Neural progenitor cell (in vitro differentiated cells): ENCODE results near the gene MYOZ3. TPM values are rescaled to one million over a fixed set of nuclear protein-coding genes. Genes with fewer than 3 reads are reported as not detected.
A peak's percentile ranks its signal among the peaks of the same experiment; 100 is the strongest.

Experiments used
- DNase-seq: peaks from one replicate; pipeline ENCODE4 v3.0.0-alpha.2; 2016; ENCODE audit warnings: low spot score
- H2AFZ ChIP-seq: fragments of 200-600 bp; sonication (generic); replicated peaks from 2 replicates; pipeline ENCODE4 v1.6.1; 2016; ENCODE audit warnings: antibody characterized with exemption
- H3F3A ChIP-seq: fragments of 200-600 bp; sonication (generic); 2 replicates; pipeline ENCODE4 v1.6.1; 2016; ENCODE audit warnings: antibody characterized with exemption, low read depth
- H3K27ac ChIP-seq: fragments of 200-600 bp; sonication (generic); 2 replicates; pipeline ENCODE4 v1.5.1; 2016; ENCODE audit warnings: mild to moderate bottlenecking
- H3K27me3 ChIP-seq: fragments of 200-600 bp; sonication (generic); 2 replicates; pipeline ENCODE4 v1.6.1; 2016; ENCODE audit warnings: mild to moderate bottlenecking, moderate library complexity
- H3K36me3 ChIP-seq: fragments of 200-600 bp; sonication (generic); 2 replicates; pipeline ENCODE4 v1.5.1; 2016
- H3K4me1 ChIP-seq: fragments of 200-600 bp; sonication (generic); 2 replicates; pipeline ENCODE4 v1.6.1; 2016; ENCODE audit warnings: mixed run types
- H3K4me2 ChIP-seq: fragments of 200-600 bp; sonication (generic); 2 replicates; pipeline ENCODE4 v1.6.1; 2016
- H3K4me3 ChIP-seq: fragments of 200-600 bp; sonication (generic); 2 replicates; pipeline ENCODE4 v1.5.1; 2016
- H3K79me2 ChIP-seq: fragments of 200-600 bp; sonication (generic); 2 replicates; pipeline ENCODE4 v1.6.1; 2016; ENCODE audit warnings: low read depth
- H3K9ac ChIP-seq: fragments of 200-600 bp; sonication (generic); 2 replicates; pipeline ENCODE4 v1.6.1; 2016
- H3K9me3 ChIP-seq: fragments of 200-600 bp; sonication (generic); 2 replicates; pipeline ENCODE4 v1.5.1; 2016; ENCODE audit warnings: low read depth
- H4K20me1 ChIP-seq: fragments of 200-600 bp; sonication (generic); 2 replicates; pipeline ENCODE4 v1.6.1; 2016; ENCODE audit warnings: low read depth
- H3K27ac Mint-ChIP-seq: 3 replicates; pipeline ENCODE4 v1.8.0; 2021; ENCODE audit warnings: mixed read lengths
- H3K27me3 Mint-ChIP-seq: 2 replicates; pipeline ENCODE4 v1.8.0; 2022; ENCODE audit warnings: low read depth, mild to moderate bottlenecking, inconsistent platforms, moderate library complexity, mixed read lengths; ENCODE audit not compliant: insufficient read depth
- H3K36me3 Mint-ChIP-seq: 3 replicates; pipeline ENCODE4 v1.8.0; 2021; ENCODE audit warnings: mixed read lengths
- H3K4me1 Mint-ChIP-seq: 3 replicates; pipeline ENCODE4 v1.8.0; 2021; ENCODE audit warnings: mixed read lengths
- H3K4me3 Mint-ChIP-seq: 3 replicates; pipeline ENCODE4 v1.8.0; 2021; ENCODE audit warnings: mild to moderate bottlenecking, moderate library complexity, mixed read lengths
- H3K9me3 Mint-ChIP-seq: 3 replicates; pipeline ENCODE4 v1.8.0; 2020; ENCODE audit warnings: mixed read lengths
- CTCF ChIP-seq: fragments of 200-600 bp; sonication (generic); IDR thresholded peaks from 2 replicates; pipeline ENCODE4 v1.5.1; 2017; ENCODE audit warnings: antibody characterized with exemption, mild to moderate bottlenecking
- EZH2 ChIP-seq: fragments of 200-600 bp; sonication (generic); IDR thresholded peaks from 2 replicates; pipeline ENCODE4 v1.6.1; 2017; ENCODE audit warnings: antibody characterized with exemption, mild to moderate bottlenecking, moderate library complexity
- EZH2phosphoT487 ChIP-seq: fragments of 200-600 bp; sonication (generic); IDR thresholded peaks from 2 replicates; pipeline ENCODE4 v1.6.1; 2017; ENCODE audit warnings: antibody characterized with exemption
- total RNA-seq: library from RNA; depleted of rRNA; stranded (reverse); fragments of >200 nt; gene quantifications from 2 replicates; pipeline ENCODE4 v1.2.3, GENCODE V29; 2015; ENCODE audit warnings: low replicate concordance

The MYOZ3 gene
- total RNA-seq, 1 donor from 2014 or later = 0.90 TPM

- H3K27me3 ChIP-seq = peaks cover 33% of the 10 kb centered on the region
- Mint-ChIP-seq H3K36me3 (no peaks in the 10 kb centered on the region), H3K4me3 (peak overlapping the region; percentile 85), H3K4me1 (peaks cover 13% of the 10 kb centered on the region), H3K27me3 (peaks cover 21% of the 10 kb centered on the region), H3K27ac (no peak overlapping the region), H3K9me3 (peaks cover 2% of the 10 kb centered on the region)
- no peaks in the 10 kb centered on the region for H3K79me2 ChIP-seq
- H2AFZ ChIP-seq = peak overlapping the region; percentile 47
- H3K36me3 ChIP-seq = no peaks in the 10 kb centered on the region
- H3K27ac ChIP-seq = no peak overlapping the region
- H3K4me1 ChIP-seq = peaks cover 5% of the 10 kb centered on the region
- no peak overlapping the region for H3K9ac ChIP-seq
- H3K4me2 ChIP-seq = peak overlapping the region; percentile 98
- H4K20me1 ChIP-seq = no peaks in the 10 kb centered on the region
- no peaks in the 10 kb centered on the region for H3K9me3 ChIP-seq
- peak; percentile 32 for DNase-seq
- peak overlapping the region; percentile 60 for H3K4me3 ChIP-seq
- H3F3A ChIP-seq = peaks cover 16% of the 10 kb centered on the region
- TF ChIP-seq EZH2 = peak; percentile 42
- no peak for TF ChIP-seq CTCF
- peak; percentile 55 for TF ChIP-seq EZH2phosphoT487
Measured at GRCh38 chr5:150671509-150672236, 10.6 kb downstream of the MYOZ3 start.

GRCh38 chr5:150672237-150672883 lies 11.3 kb downstream of the MYOZ3 start:
- no peak overlapping the region for H3K27ac ChIP-seq
- H3K36me3 ChIP-seq = no peaks in the 10 kb centered on the region
- Mint-ChIP-seq H3K36me3 (no peaks in the 10 kb centered on the region), H3K9me3 (peaks cover 2% of the 10 kb centered on the region), H3K4me3 (peak overlapping the region; percentile 85), H3K4me1 (peaks cover 13% of the 10 kb centered on the region), H3K27me3 (peaks cover 21% of the 10 kb centered on the region), H3K27ac (no peak overlapping the region)
- TF ChIP-seq CTCF (peak; percentile 4), EZH2 (no peak), EZH2phosphoT487 (peak; percentile 39)
- peaks cover 33% of the 10 kb centered on the region for H3K27me3 ChIP-seq
- peak overlapping the region; percentile 98 for H3K4me2 ChIP-seq
- no peaks in the 10 kb centered on the region for H3K79me2 ChIP-seq
- no peaks in the 10 kb centered on the region for H3K9me3 ChIP-seq
- H3K9ac ChIP-seq = no peak overlapping the region
- H4K20me1 ChIP-seq = no peaks in the 10 kb centered on the region
- peak; percentile 65 for DNase-seq
- H3F3A ChIP-seq = peaks cover 16% of the 10 kb centered on the region
- peak overlapping the region; percentile 47 for H2AFZ ChIP-seq
- H3K4me1 ChIP-seq = peaks cover 5% of the 10 kb centered on the region
- peak overlapping the region; percentile 60 for H3K4me3 ChIP-seq

DNA sequence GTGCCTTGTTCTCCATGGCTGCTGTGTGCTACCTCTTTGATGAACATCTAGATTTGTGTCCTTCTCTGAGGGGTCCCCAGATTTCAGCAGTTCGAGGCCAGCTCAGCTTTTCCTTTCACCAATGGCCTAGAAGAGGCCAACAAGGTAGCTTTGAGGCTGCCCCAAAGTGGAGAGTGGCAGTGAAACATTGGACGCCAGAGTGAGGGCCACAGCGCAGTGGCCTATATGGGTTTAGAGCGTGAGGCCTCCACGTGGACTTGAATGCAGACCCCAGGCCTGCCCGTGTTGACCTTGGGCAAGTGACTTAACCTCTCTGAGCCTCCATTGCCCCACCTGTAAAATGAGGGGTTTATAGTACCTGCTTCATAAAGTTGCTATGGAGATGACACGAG lies 11.8 kb downstream of the MYOZ3 start:
- peaks cover 16% of the 10 kb centered on the region for H3F3A ChIP-seq
- peak overlapping the region; percentile 85 for H3K4me3 Mint-ChIP-seq
- H2AFZ ChIP-seq = no peak overlapping the region
- no peaks in the 10 kb centered on the region for H4K20me1 ChIP-seq
- H3K79me2 ChIP-seq = no peaks in the 10 kb centered on the region
- DNase-seq = no peak
- no peak overlapping the region for H3K27ac Mint-ChIP-seq
- H3K4me2 ChIP-seq = no peak overlapping the region
- peaks cover 5% of the 10 kb centered on the region for H3K4me1 ChIP-seq
- TF ChIP-seq EZH2 (no peak), CTCF (no peak), EZH2phosphoT487 (no peak)
- no peak overlapping the region for H3K9ac ChIP-seq
- peaks cover 21% of the 10 kb centered on the region for H3K27me3 Mint-ChIP-seq
- H3K9me3 Mint-ChIP-seq = peaks cover 2% of the 10 kb centered on the region
- H3K36me3 Mint-ChIP-seq = no peaks in the 10 kb centered on the region
- no peaks in the 10 kb centered on the region for H3K36me3 ChIP-seq
- H3K9me3 ChIP-seq = no peaks in the 10 kb centered on the region
- H3K4me3 ChIP-seq = no peak overlapping the region
- no peak overlapping the region for H3K27ac ChIP-seq
- H3K4me1 Mint-ChIP-seq = peaks cover 13% of the 10 kb centered on the region
- peaks cover 33% of the 10 kb centered on the region for H3K27me3 ChIP-seq
